HG03469 (cell line): ENCODE data around the gene LRRC53.
A peak's percentile ranks its signal among the peaks of the same experiment; 100 is the strongest.

Experiments used
- ATAC-seq: cut with Tn5 transposase; IDR thresholded peaks from one replicate; pipeline ENCODE4 v1.9.1; 2021; ENCODE audit warnings: mild to moderate bottlenecking, moderate library complexity, moderate number of reproducible peaks; ENCODE audit not compliant: unreplicated experiment

Gene LRRC53, protein sequence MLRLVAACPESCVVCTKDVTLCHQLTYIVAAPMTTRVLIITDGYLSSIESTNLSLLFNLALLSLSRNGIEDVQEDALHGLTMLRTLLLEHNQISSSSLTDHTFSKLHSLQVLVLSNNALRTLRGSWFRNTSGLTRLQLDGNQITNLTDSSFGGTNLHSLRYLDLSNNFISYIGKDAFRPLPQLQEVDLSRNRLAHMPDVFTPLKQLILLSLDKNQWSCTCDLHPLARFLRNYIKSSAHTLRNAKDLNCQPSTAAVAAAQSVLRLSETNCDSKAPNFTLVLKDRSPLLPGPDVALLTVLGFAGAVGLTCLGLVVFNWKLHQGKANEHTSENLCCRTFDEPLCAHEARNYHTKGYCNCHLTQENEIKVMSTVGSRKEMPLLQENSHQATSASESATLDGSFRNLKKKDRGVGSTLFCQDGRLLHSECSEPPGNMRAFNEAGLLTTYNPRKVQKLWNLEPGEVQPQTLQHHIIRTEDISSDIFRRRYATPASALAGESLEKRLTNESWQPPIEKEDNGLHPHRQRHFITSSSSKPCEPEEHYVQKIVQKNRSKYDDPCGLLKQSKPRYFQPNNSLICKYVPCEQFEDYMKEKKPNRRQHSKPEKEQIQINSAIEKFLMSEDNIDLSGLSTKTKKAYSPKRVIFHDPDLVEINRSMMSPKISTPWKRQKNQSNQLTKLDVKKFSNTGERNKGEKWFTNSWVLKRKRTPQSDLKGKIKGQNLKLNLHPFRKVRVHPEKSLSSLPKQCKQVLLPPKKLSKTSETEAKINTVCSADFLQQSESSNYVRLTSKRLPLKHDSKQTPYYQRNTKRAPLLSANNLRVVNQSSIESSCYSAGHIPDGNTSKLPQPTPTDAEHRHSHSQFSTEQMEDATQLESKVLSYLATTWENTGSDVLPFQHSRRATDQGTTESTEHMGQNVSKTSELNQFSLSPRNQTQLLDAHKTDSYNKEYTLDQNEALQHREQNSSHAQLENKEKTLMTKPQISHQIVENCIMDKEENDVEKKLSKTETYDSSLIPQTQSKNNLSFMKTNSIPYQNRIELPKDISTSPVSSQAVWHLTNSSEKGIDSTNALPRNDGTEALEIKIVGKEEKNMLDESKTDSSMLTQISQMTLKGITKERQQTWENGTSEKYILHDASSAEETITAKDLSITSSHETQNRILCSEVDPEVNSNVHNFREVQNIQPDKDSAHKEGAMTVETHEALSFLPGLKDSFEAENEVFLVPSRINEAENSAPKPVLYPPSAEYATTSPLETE

DNA sequence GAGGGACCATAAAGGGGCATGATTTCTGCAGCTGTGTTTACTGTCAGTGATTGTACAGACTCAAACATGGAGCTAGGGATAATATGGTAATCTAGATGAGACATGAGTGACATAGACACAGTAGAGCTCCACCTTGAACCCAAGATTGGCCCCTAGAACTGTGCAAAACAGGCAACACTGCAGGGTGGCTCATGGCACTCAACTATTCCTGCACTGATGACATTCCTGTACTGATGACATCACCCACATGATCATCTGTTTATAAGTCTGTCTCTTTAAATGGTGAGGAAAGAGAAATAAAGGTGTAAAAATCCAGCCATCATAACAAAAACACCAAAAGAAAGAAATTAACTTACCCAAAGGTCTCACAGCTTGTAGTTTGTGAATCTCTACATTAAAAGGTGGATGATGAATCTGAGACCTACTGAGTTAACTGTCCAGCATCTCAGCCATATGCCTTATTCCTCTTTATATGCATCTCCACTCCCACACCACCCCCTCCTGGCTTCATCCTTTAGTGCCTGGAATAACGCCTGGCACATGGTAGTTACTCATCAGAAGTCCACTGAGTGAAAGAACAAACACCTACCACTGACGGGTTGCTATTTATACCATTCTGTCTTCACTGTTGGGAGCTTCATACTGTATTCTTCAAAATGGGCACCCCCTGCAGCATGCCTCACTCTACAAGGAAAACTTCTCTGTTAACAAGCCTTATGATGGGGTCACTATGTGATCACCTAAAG lies at the start of gene LRRC53:
Gene LRRC53 (minus strand): TSS at position 442 of the 746 bp plus-strand sequence. CDS start 29,262 bp downstream, outside the sequence.
- no peak for ATAC-seq

GRCh38 chr1:74549932-74550331 lies 37.5 kb upstream of the LRRC53 start:
- ATAC-seq = no peak

GRCh38 chr1:74548961-74549750 lies 36.7 kb upstream of the LRRC53 start:
- no peak for ATAC-seq

DNA sequence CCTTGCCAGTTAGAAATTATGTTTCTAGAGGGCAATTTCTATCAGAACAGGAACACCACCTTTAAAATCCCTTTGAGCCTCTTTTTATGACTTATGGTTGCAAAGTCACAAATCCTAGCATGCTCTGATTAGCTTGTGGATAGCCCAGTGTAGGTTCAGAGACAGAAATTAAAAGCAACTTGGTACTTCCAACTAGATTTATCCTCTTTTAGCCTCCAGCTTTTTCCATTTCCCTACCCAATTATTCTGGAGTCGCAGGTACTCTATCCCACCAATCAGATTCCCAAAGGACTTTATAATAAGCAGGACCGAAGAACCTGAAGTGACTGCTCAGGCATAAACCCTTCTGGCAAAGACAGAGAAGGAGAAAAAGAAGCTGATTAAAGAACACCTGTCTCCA lies 33.4 kb upstream of the LRRC53 start:
- ATAC-seq = no peak

GRCh38 chr1:74534241-74534640 lies 21.8 kb upstream of the LRRC53 start:
- ATAC-seq = no peak

- no peak for ATAC-seq
Observed at GRCh38 chr1:74531796-74532195, 19.4 kb upstream of the LRRC53 start.

DNA sequence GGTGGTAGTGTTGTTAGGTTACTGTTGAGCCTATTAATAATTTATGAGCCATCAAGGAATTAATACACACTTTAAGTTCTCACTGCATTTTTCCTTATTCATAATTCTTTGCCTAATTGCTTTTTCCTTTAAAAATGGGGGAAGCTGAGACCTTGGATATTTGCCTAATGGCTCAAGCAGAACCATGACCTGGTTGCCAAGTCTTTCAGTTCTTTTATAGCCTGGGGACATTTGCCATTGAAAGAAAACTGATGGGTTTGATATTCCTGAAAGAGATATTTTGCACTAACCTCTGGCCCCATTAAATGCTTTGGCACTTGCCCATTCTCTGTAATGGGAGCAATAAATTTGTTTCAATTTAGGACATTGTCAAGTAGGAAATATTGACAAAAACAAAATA lies 18.5 kb upstream of the LRRC53 start:
- no peak for ATAC-seq

DNA sequence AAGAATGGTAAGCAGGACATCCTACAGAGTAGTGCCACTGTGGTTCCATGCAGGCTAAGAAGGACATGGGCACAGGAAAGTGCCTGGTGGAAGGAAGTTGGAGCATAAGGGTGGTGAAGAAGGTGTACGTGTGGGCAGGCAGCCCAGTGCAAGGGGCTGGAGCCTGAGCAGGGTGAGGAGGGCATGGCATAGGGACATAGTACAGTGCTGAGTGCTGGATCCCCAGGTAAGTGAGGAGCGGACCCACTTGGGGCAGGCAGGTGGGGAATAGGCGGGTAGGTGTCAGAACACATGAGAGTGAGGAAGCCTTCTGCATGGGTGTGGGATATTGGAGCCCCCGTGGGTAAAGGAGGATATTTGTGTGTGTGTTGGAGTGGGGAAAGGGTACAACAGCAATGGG lies 15.7 kb upstream of the LRRC53 start:
- ATAC-seq = no peak

GRCh38 chr1:74526708-74527107 lies 14.3 kb upstream of the LRRC53 start:
- no peak for ATAC-seq

DNA sequence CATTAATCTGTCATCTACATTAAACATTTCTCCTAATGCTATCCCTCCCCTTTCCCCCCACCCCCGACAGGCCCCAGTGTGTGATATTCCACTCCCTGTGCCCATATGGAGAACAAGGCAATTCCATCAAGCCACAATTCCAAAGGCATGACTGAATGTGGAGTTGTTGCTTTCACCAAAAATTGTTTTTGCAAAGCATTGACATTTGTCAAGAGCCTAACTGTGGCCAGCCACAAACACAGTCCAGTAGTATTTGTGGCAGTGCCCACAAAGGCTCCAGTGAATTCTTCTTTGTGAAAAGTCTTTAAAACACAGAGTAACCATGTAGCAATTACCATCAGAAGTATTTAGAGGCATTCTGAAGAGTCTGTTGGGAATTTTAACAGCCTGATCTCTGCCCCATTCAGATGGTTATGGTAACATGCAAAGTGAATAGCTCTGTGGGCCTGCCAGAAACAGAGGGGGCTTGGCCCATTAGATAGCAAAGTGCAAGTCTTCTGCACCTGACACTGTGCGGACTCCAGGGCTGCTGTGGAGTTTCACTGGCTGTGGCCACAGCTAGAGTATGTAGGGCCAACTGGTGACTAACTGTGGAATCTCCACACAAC lies 11.6 kb upstream of the LRRC53 start:
- ATAC-seq = no peak

GRCh38 chr1:74522148-74522547 lies 9.7 kb upstream of the LRRC53 start:
- ATAC-seq = no peak

DNA sequence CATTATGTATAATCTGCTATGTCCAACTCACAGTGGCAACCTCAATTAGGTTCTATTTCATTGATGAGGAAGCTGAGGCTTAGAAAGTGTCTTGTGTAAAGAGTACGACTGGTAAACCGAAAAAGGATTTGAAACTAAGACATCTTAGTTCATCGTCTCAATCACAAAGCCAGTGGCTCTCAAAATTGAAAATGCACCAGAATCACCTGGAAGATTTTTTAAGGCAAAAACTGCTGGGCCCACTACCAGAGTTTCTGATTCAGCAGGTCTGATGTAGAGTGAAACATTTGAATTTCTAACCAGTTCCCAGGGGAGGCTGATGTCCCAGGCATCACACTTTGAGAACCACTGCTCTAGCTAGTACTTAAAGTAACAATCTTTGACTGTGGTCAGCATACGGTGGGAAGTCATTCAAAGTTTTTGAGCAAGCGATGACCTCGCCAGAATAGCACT lies 5.2 kb upstream of the LRRC53 start:
- ATAC-seq = peak; percentile 84

- no peak for ATAC-seq
Observed at GRCh38 chr1:74513411-74514300, 1.2 kb upstream of the LRRC53 start.

DNA sequence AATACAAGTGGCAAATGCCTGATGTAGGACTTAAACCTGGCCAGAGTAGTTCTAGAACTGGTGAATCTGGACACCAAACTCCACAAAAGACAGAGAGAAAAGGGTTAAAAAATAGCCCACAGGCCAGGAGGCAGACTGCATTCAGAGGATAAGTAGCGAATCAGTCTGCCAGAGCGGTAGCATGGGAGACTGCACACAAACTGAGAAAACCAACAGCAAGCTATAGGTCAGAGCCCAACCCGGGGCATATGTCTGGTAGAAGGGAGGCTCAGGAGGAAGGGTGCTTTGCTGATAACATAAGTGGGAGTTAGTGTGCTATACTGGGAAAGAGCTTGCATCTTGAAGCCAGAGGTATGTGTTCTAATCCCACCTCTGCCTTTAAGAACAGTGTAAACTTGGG lies 4.0 kb downstream of the LRRC53 start:
- ATAC-seq = no peak

DNA sequence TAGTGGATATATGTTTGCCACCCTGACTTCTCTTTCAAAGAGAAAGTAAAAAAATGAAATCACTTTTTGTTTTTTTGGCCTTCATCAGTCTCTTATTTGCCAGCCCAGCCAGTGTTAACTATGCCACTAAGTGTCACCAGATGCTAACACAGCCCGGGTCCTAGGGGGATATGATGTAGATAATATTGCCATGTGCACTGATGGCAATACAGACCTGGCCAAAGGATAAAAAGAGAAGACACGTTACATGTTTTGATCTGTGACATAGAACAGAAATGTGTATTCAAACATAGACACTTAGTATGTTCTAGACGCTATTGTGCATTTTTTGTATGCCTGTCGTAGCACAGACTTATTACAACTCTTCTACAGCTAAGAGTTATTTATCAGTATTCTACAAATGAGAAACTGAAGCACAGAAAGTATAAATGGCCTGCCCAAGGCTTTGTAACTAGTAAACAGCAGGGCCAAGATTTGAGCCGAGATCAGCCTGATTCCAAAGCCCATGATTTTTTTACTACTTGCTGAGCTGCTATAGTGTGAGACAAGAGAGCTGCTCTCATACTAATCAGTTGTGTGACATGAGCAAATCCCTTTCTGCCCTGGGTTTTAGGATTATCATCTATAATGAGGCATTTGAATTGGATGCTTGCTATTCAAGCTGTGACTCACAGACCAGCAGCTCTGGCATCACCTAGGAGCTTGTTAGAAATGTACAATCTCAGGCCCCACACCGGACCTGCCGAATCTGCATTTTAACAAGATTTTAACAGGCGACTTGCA lies 6.3 kb downstream of the LRRC53 start:
- no peak for ATAC-seq

DNA sequence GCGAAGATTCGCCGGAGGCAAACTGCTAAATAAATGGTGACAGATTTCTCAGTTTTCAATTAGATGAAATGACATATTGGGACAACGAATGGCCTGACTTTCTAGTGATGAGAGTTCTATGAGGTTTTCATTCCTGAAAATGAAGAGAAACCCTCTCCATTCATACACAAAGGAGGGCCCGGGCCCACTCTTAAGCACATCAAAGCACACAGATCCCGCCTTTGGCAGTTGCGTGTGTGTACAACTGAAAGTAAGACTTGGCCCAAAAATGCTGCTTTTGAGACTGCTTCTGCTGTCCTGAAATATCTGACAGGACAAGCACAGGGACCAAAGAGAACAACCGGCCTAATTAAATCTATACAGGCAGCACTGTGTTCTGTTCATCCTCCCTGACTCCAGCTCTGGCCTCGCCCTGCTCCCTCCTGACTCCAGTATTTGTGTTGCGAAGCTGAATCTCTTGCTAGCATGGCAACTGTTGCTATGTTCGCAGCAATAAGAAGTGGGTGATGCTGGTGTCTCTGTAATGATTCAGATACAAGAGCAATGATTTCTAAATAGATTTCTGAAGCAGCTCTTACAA lies 7.4 kb downstream of the LRRC53 start:
- ATAC-seq = no peak
